Mesothelial cell of epicardium (in vitro differentiated cells): ENCODE results near the gene GATB. TPM values are rescaled to one million over a fixed set of nuclear protein-coding genes. Genes with fewer than 3 reads are reported as not detected.

Experiments used
- DNase-seq, 2 experiments: peaks; one replicate each; pipeline ENCODE4 v3.0.0; 2021; ENCODE audit warnings: low spot score in 2 of 2; ENCODE audit not compliant: unreplicated experiment in 2 of 2
- H3K27ac Mint-ChIP-seq: 2 replicates; pipeline ENCODE4 v1.8.0; 2021; ENCODE audit warnings: mixed read lengths
- H3K27me3 Mint-ChIP-seq: 2 replicates; pipeline ENCODE4 v1.8.0; 2021; ENCODE audit warnings: low read depth, mixed read lengths
- H3K36me3 Mint-ChIP-seq: 2 replicates; pipeline ENCODE4 v1.8.0; 2021; ENCODE audit warnings: mixed read lengths
- H3K4me1 Mint-ChIP-seq: 2 replicates; pipeline ENCODE4 v1.8.0; 2021; ENCODE audit warnings: mixed read lengths
- H3K4me3 Mint-ChIP-seq: 2 replicates; pipeline ENCODE4 v1.8.0; 2021; ENCODE audit warnings: mild to moderate bottlenecking, moderate library complexity, mixed read lengths
- H3K9me3 Mint-ChIP-seq: 2 replicates; pipeline ENCODE4 v1.8.0; 2021; ENCODE audit warnings: mixed read lengths
- CTCF ChIP-seq: fragments of 200-600 bp; sonication (generic); IDR thresholded peaks from one replicate; pipeline ENCODE4 v1.5.0; 2021; ENCODE audit warnings: antibody characterized with exemption; ENCODE audit not compliant: unreplicated experiment
- total RNA-seq: library from RNA; stranded (reverse); gene quantifications from 3 replicates; pipeline ENCODE4 v1.2.1, GENCODE V29; 2021

GATB gene
- total RNA-seq, 1 donor from 2014 or later = 24.5 TPM

GRCh38 chr4:151715881-151716280, 44.9 kb downstream of the GATB start:
- H3K9me3 Mint-ChIP-seq = no peaks in the 10 kb centered on the region
- no peak overlapping the region for H3K27ac Mint-ChIP-seq
- H3K4me1 Mint-ChIP-seq = peaks cover 7% of the 10 kb centered on the region
- TF ChIP-seq CTCF = no peak
- no peak overlapping the region for H3K4me3 Mint-ChIP-seq
- no peak for DNase-seq
- H3K36me3 Mint-ChIP-seq = peaks cover 8% of the 10 kb centered on the region
- no peaks in the 10 kb centered on the region for H3K27me3 Mint-ChIP-seq

DNA sequence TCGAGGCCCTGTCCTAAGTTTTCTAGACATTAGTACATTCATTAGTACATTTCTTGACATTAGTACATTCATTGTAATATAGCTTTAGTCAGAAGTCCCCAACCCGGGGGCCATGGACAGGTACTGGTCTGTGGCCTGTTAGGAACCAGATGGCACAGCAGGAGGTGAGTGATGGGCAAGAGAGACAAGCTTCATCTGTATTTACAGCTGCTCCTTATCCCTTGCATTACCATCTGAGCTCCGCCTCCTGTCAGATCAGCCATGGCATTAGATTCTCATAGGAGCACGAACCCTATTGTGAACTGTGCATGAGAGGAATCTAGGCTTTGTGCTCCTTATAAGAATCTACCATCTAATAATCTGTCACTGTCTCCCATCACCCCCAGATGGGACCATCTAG, 48.0 kb downstream of the GATB start:
- Mint-ChIP-seq H3K4me3 (no peak overlapping the region), H3K9me3 (no peaks in the 10 kb centered on the region), H3K4me1 (peaks cover 20% of the 10 kb centered on the region), H3K36me3 (peaks cover 8% of the 10 kb centered on the region), H3K27ac (no peak overlapping the region), H3K27me3 (no peaks in the 10 kb centered on the region)
- DNase-seq = no peak
- TF ChIP-seq CTCF = no peak

- no peak for DNase-seq
- Mint-ChIP-seq H3K4me1 (peaks cover 15% of the 10 kb centered on the region), H3K36me3 (peaks cover 3% of the 10 kb centered on the region), H3K9me3 (no peaks in the 10 kb centered on the region), H3K27me3 (no peaks in the 10 kb centered on the region), H3K27ac (no peak overlapping the region), H3K4me3 (no peak overlapping the region)
- no peak for TF ChIP-seq CTCF
Observed at GRCh38 chr4:151711646-151712045, 49.2 kb downstream of the GATB start.

GRCh38 chr4:151709587-151709986, 51.2 kb downstream of the GATB start:
- Mint-ChIP-seq H3K36me3 (peaks cover 10% of the 10 kb centered on the region), H3K27me3 (no peaks in the 10 kb centered on the region), H3K27ac (no peak overlapping the region), H3K9me3 (no peaks in the 10 kb centered on the region), H3K4me1 (peaks cover 13% of the 10 kb centered on the region), H3K4me3 (no peak overlapping the region)
- no peak for TF ChIP-seq CTCF
- DNase-seq = no peak

- H3K4me3 Mint-ChIP-seq = no peak overlapping the region
- H3K27me3 Mint-ChIP-seq = no peaks in the 10 kb centered on the region
- H3K27ac Mint-ChIP-seq = no peak overlapping the region
- H3K36me3 Mint-ChIP-seq = peaks cover 10% of the 10 kb centered on the region
- no peak for DNase-seq
- no peak for TF ChIP-seq CTCF
- H3K4me1 Mint-ChIP-seq = peaks cover 13% of the 10 kb centered on the region
- no peaks in the 10 kb centered on the region for H3K9me3 Mint-ChIP-seq
Observed at GRCh38 chr4:151709071-151709470, 51.7 kb downstream of the GATB start.

DNA sequence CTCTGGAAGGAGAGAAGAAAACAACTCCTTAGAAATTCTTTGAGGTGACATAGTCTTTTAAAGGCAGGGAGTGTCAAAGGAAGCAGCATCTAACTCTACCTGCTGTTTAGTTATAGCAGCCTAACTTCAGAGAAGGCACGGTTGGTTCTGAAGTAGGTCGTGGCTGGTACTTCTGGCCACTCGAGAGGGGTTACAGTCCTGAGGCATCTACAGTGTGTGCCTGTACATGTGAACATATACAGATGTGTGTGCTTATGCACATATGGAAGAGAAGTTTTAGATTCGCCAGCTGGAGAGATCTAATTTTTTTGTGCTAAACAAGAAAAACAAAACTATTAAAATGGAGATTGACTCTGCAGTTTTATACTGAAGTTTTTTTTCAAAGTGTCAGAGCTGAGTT, 52.7 kb downstream of the GATB start:
- Mint-ChIP-seq H3K9me3 (no peaks in the 10 kb centered on the region), H3K27ac (peak overlapping the region; percentile 62), H3K4me1 (peaks cover 13% of the 10 kb centered on the region), H3K27me3 (no peaks in the 10 kb centered on the region), H3K4me3 (no peak overlapping the region), H3K36me3 (peaks cover 20% of the 10 kb centered on the region)
- TF ChIP-seq CTCF = no peak
- no peak for DNase-seq
